ENCODE results near the gene LAMP1.
"Not testable (repeated sequence)": the region's sequence is repeated elsewhere in the genome, so short reads cannot be mapped to it uniquely, and the experiment has no call there.

LAMP1 gene

DNA sequence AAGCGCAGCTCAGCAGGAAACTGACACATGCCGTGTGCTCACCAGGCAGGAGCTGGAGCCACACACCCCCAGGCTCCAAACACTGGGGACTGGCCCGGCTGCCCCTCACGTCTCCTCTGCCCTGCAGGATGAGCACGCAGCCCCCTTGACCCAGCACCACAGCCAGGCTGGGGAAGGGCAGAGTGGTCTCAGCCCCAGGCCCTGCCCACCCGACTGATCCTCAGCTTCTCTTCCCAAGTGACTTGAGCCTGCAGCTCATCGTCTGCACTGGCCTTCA lies 46.6 kb downstream of the LAMP1 start:
- TF ChIP-seq, protein P1, sequence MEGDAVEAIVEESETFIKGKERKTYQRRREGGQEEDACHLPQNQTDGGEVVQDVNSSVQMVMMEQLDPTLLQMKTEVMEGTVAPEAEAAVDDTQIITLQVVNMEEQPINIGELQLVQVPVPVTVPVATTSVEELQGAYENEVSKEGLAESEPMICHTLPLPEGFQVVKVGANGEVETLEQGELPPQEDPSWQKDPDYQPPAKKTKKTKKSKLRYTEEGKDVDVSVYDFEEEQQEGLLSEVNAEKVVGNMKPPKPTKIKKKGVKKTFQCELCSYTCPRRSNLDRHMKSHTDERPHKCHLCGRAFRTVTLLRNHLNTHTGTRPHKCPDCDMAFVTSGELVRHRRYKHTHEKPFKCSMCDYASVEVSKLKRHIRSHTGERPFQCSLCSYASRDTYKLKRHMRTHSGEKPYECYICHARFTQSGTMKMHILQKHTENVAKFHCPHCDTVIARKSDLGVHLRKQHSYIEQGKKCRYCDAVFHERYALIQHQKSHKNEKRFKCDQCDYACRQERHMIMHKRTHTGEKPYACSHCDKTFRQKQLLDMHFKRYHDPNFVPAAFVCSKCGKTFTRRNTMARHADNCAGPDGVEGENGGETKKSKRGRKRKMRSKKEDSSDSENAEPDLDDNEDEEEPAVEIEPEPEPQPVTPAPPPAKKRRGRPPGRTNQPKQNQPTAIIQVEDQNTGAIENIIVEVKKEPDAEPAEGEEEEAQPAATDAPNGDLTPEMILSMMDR (IDR thresholded peaks at IDR 0.05; ENCODE audit: low read depth, low read length), result no peak
- DNase-seq (ENCODE audit: extremely low read depth, low read depth), result no peak

DNA sequence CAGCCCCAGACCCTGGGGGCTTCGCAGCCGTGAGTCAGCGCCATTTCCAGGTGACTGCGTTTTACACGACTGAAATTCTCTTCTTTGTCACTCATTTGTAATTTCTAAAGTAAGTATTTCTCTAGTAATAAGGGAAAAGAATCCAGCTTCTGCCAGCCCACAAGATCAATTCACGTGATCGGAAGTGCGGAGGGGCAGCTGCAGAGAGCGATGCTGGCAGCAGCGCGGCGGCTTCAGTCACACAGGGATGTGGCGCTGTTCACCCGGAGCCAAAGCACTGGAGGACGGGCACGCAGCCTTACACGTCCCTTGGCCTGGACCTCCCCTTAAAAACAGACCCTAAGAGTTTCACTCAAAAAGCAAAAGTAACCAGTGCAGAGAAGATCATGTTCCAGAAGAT lies 48.4 kb downstream of the LAMP1 start:
- DNase-seq (ENCODE audit: extremely low read depth, low read depth), result no peak
- TF ChIP-seq, protein P1 (IDR thresholded peaks at IDR 0.05; ENCODE audit: low read depth, low read length), result no peak

DNA sequence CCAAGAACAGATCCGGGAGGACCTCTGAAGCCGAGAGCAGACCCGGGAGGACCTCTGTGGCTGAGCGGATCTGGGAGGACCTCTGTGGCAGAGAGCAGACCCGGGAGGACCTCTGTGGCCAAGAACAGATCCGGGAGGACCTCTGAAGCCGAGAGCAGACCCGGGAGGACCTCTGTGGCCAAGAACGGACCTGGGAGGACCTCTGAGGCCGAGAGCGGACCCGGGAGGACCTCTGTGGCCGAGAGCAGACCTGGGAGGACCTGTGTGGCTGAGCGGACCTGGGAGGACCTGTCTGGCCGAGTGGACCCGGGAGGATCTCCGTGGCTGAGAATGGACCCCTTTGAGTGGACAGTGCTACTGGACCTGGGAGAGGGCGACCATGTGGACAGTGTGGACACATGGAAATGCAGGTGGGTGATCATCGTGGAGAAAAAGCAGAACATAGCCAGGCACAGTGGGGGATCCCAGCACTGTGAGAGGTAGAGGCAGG lies 50.7 kb downstream of the LAMP1 start:
- DNase-seq (ENCODE audit: extremely low read depth, low read depth), result not testable (repeated sequence)

DNA sequence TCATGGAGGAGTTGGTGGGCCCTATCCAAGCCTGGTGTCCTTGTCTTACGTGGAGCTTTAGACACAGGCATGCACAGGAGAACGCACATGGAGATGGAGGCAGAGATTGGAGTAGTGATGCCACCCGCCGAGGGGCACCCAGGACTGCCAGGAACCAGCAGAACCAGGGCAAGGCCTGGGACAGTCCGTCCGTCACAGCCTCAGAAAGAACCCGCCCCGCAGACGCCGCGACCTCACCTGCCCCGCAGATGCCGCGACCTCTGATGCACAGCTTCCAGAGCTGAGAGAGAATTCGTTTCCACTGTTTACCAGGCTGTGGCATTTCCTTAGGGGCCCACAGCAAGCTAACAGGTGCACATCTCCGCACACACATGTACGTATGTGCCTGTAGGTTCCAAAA lies 51.6 kb downstream of the LAMP1 start:
- no peak for DNase-seq (ENCODE audit: extremely low read depth, low read depth)

DNA sequence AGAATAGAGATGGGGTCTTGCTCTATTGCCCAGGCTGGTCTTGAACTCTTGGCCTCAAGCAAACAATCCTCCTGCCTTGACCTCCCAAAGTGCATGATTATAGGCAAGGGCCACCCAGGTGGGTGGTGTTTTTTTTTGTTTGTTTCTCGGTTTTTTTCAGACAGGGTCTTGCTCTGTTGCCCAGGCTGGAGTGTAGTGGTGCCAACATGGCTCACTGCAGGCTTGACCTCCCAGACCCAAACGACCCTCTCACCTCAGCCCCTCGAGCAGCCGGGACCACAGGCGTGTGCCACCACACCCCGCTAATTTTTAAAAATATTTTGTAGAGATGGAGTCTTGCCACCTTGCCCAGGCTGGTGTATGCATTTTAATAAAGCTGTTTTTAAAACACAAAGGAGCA lies 52.0 kb downstream of the LAMP1 start:
- TF ChIP-seq, protein P1 (IDR thresholded peaks at IDR 0.05; ENCODE audit: low read depth, low read length), result no peak
- no peak for DNase-seq (ENCODE audit: extremely low read depth, low read depth)

More for the DNA sequence above, 51.6 kb downstream of the LAMP1 start:
- TF ChIP-seq, protein P1 (IDR thresholded peaks at IDR 0.05; ENCODE audit: low read depth, low read length), result no peak

DNA sequence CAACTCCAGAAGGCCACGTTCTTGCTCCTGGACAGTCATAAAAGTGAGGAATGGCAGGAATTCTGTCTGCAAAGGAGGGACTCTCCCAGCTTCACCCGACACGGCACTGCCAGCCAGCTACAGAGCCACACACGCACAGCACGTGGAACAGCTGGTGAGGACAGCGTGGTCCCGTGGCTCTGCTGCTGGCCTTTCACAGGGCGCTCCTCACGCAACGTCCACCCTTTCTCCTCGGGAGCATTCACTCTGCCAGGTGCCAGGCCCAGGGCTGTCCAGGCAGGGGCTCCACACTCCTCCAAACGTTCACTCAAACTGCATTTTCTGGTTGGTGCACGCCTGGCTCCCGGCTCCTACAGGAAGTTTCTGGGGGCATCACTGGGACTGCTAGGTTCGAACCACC lies 52.5 kb downstream of the LAMP1 start:
- DNase-seq (ENCODE audit: extremely low read depth, low read depth), result no peak
- TF ChIP-seq, protein P1 (IDR thresholded peaks at IDR 0.05; ENCODE audit: low read depth, low read length), result no peak

DNA sequence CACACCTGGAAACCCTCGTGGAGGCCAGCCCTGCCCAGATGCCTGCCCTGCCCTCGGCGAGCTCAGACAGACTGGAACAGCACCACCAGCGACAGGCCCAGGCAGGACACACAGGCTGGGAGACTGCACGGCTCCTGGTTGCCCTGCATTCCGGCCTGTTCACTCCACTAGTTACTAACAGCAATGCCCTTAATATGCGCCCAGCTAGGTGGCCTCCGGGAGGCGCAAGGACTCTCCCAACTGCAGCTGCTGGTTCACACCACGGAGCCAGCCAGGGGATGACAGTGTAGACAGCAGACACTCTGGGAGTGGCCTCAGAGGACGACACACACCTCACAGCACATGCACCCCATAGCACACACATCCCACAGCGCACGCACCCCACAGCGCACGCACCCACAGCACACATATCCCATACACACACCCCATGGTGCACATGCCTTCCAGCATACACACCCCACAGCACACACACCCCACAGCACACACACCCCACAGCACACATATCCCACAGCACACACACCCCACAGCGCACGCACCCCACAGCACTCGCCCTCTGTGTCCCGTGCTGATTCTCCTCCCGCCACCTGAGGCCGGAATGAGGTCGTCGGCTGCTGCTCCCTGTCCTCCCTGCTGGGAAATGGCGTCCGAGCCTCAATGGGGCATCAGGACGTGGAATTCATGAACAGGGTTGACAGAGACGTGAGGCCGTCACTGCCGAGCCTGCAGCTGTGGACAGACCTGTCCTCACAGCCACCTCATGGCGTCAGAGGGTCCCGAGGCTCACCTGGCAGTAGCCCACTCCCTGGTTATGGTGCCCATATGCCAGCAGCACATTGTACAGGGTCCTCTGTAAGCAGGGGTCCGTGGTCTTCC lies 53.3 kb downstream of the LAMP1 start:
- TF ChIP-seq, protein P1 (IDR thresholded peaks at IDR 0.05; ENCODE audit: low read depth, low read length), result no peak
- DNase-seq (ENCODE audit: extremely low read depth, low read depth), result no peak

DNA sequence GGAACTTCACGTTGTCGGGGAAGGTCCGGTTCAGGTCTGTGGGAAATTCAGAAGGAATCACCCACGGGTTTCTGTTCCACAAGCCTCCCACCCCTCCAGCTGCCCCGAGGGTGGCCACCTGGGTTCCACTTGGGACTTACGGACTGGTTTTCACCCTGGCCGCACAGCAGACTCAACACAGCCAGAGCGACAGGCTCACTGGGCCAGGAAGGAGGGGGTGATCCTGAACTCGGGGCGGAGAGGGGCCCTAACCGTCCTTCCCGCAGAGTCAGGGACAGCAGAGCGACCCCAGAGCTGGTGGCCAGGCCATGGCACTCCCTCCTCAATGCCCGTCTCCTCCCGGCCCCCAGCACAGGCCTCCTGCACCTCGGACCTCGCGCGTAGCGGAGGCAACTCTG lies 53.9 kb downstream of the LAMP1 start:
- TF ChIP-seq, protein P1 (IDR thresholded peaks at IDR 0.05; ENCODE audit: low read depth, low read length), result no peak

More for the DNA sequence above, 53.9 kb downstream of the LAMP1 start:
- DNase-seq (ENCODE audit: extremely low read depth, low read depth), result no peak

Data from AG09319 (cell line).